ENCODE data around the gene ABCC5.

The ABCC5 gene

DNA sequence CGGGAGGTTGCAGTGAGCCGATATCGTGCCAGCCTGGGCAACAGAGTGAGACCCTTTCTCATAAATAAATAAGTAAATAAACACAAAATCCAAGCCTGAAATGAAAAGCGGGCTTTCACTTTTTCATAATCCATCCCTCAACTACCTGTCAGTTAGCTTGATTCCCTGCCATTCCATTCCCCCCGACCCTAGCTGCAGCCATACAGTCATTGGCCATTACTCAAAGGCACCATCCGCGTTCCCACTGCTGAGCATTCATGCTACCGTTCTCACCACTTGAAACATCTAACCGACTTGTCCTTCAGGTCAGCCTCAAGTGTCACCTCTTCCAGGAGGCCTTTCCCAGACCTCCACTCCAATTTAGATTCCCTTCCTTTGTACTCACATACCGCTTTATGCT, 131.9 kb downstream of the ABCC5 start:
- H3K9me2 ChIP-seq (replicated peaks; ENCODE audit: insufficient read depth, low read length): no peaks in the 10 kb centered on the region
- H3F3A ChIP-seq (ENCODE audit: insufficient read depth): no peaks in the 10 kb centered on the region
- no peaks in the 10 kb centered on the region for H3K27me3 ChIP-seq (ENCODE audit: low read length)
- H4K20me1 ChIP-seq (ENCODE audit: low read depth, low read length): no peaks in the 10 kb centered on the region
- H3K4me3 ChIP-seq (ENCODE audit: insufficient read depth, low read length, poor library complexity, severe bottlenecking): no peak overlapping the region
- no peak overlapping the region for H3K9ac ChIP-seq (ENCODE audit: low read length)
- H3K4me2 ChIP-seq (ENCODE audit: low read depth, low read length, poor library complexity, severe bottlenecking): no peak overlapping the region
- no peak overlapping the region for H2AFZ ChIP-seq (ENCODE audit: low read depth, low read length, severe bottlenecking)
- H3K36me3 ChIP-seq (ENCODE audit: low read length): no peaks in the 10 kb centered on the region
- peaks cover 36% of the 10 kb centered on the region for H3K79me2 ChIP-seq (ENCODE audit: insufficient read depth, low read length)
- H3K9me3 ChIP-seq (ENCODE audit: insufficient read depth, low read length): no peaks in the 10 kb centered on the region
- no peak overlapping the region for H3K27ac ChIP-seq (ENCODE audit: low read depth, low read length)
- TF ChIP-seq EZH2phosphoT487 (conservative IDR thresholded peaks at IDR 0.05; ENCODE audit: low read length): no peak
- no peak for TF ChIP-seq CTCF (IDR thresholded peaks at IDR 0.05; ENCODE audit: insufficient read depth, low read length, poor library complexity, severe bottlenecking)

DNA sequence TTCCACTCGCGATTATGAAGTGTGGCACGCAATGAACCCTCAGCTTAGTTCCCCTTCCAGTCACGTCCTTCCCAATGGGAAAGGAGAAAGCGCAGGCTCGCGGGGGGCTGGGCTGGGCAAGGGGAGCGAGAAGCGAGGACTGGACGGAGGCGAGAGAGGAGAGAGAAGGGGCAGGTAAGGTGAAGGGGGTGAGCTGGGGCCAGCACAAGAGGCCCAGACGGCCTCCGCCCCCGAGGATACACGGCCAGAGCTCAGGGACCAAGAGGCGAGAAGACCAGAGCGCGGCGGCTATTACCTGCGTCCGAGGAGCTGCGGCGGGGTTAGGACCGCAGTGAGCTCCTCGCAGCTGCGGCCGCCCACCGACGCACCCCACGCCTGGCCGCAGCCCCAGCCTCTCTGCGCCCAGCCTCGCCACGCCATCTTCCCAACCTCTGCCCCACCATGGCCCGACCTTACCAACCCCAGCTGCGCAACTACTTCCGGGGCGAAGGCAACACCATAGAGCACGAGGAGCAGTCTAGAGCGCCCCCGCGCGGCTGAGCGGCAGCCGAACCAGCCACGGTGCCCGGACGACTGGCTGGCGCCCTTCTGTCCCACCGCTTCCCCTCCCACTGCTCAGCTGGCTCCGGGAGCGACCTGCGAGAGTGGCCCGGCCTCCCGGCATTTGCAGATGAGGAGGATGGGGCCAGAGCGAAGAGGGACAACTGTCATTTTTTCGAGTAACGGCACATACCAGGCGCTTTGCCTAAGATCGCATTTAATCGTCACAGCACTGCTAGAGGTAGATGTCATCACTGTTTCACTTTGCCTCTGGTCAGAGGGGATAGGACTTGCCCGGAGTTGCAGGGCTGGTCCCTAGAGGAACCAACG, 133.0 kb downstream of the ABCC5 start, which contains the start of gene PARL:
TSS of gene PARL (minus strand) at position 454 of the 870 bp plus-strand sequence. CDS start at position 420, 34 bp downstream.
- Histone ChIP-seq H2AFZ (ENCODE audit: low read depth, low read length, severe bottlenecking) (peak within 1 kb of the TSS; percentile 97), H3K9me2 (replicated peaks; ENCODE audit: insufficient read depth, low read length) (no peaks in the 10 kb centered on the region), H4K20me1 (ENCODE audit: low read depth, low read length) (no peaks in the 10 kb centered on the region), H3K4me2 (ENCODE audit: low read depth, low read length, poor library complexity, severe bottlenecking) (peak within 1 kb of the TSS; percentile 76), H3K4me3 (ENCODE audit: insufficient read depth, low read length, poor library complexity, severe bottlenecking) (peak within 1 kb of the TSS; percentile 87), H3K27ac (ENCODE audit: low read depth, low read length) (peak within 1 kb of the TSS; percentile 18; the same call in 1 of the 2 replicates), H3K9ac (ENCODE audit: low read length) (peak within 1 kb of the TSS; percentile 74), H3K79me2 (ENCODE audit: insufficient read depth, low read length) (peaks cover 47% of the 10 kb centered on the region), H3F3A (ENCODE audit: insufficient read depth) (no peaks in the 10 kb centered on the region), H3K9me3 (ENCODE audit: insufficient read depth, low read length) (no peaks in the 10 kb centered on the region), H3K27me3 (ENCODE audit: low read length) (no peaks in the 10 kb centered on the region), H3K36me3 (ENCODE audit: low read length) (no peaks in the 10 kb centered on the region)
- peak; percentile 90 for TF ChIP-seq CTCF (IDR thresholded peaks at IDR 0.05; ENCODE audit: insufficient read depth, low read length, poor library complexity, severe bottlenecking)
- TF ChIP-seq EZH2phosphoT487 (conservative IDR thresholded peaks at IDR 0.05; ENCODE audit: low read length): no peak

GRCh38 chr3:183884097-183884426, 133.6 kb downstream of the ABCC5 start:
- peak overlapping the region; percentile 97 for H2AFZ ChIP-seq (ENCODE audit: low read depth, low read length, severe bottlenecking)
- peak overlapping the region; percentile 74 for H3K9ac ChIP-seq (ENCODE audit: low read length)
- H3K79me2 ChIP-seq (ENCODE audit: insufficient read depth, low read length): peaks cover 51% of the 10 kb centered on the region
- H4K20me1 ChIP-seq (ENCODE audit: low read depth, low read length): no peaks in the 10 kb centered on the region
- TF ChIP-seq EZH2phosphoT487 (conservative IDR thresholded peaks at IDR 0.05; ENCODE audit: low read length) (no peak), CTCF (IDR thresholded peaks at IDR 0.05; ENCODE audit: insufficient read depth, low read length, poor library complexity, severe bottlenecking) (no peak)
- peak overlapping the region; percentile 76 for H3K4me2 ChIP-seq (ENCODE audit: low read depth, low read length, poor library complexity, severe bottlenecking)
- H3K9me2 ChIP-seq (replicated peaks; ENCODE audit: insufficient read depth, low read length): no peaks in the 10 kb centered on the region
- no peaks in the 10 kb centered on the region for H3K9me3 ChIP-seq (ENCODE audit: insufficient read depth, low read length)
- H3K27me3 ChIP-seq (ENCODE audit: low read length): no peaks in the 10 kb centered on the region
- H3F3A ChIP-seq (ENCODE audit: insufficient read depth): no peaks in the 10 kb centered on the region
- peak overlapping the region; percentile 18; the same call in 1 of the 2 replicates for H3K27ac ChIP-seq (ENCODE audit: low read depth, low read length)
- peak overlapping the region; percentile 87 for H3K4me3 ChIP-seq (ENCODE audit: insufficient read depth, low read length, poor library complexity, severe bottlenecking)
- H3K36me3 ChIP-seq (ENCODE audit: low read length): no peaks in the 10 kb centered on the region
